ENCODE data around the gene YPEL2. TPM values are rescaled to one million over a fixed set of nuclear protein-coding genes. Genes with fewer than 3 reads are reported as not detected.
"Not testable (repeated sequence)": the region's sequence is repeated elsewhere in the genome, so short reads cannot be mapped to it uniquely, and the experiment has no call there.

The YPEL2 gene
- total RNA-seq, 2 experiments from 2014 or later: 9.4 to 13.2 TPM

DNA sequence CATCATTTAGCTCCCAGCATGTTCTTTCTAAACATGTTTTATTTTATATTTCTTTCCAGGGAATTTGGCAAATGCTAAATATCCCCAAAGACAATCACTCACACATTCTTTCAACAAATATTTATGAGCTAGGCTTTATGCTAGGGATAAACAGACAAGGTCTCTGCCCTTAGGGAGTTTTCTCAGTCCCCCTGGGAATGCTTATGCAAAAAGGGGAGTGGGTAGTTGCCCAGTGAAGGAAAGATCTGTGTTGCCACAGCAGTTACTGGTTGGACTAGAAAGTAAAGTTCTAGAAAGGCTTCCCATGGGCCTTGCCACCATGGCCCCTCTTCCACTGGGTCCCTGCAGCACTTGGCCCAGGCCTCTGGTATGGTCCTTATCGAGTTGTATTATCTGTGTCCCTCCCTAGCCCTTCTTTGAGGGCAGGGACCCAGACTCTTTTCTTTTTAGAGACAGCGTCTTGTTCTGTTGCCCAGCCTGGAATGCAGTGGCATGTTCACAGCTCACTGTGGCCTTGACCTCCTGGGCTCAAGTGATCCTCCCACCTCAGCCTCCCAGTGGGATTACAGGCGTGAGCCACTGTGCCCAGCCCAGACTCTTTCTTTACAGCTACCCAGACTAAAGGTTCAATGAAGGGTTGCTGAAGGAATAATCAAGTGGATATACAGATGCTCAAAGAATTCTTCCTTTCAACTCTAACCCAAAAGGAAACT is 78.0 kb downstream of the YPEL2 start:
- CTCF ChIA-PET: interaction anchor here (1.6 kb wide), 1 partner anchor 15 kb away, joined by 3 read pairs; no protein-coding TSS in a partner anchor
- peak overlapping the region; percentile 19 for H3K27ac Mint-ChIP-seq

GRCh38 chr17:59410049-59410437 is 78.6 kb downstream of the YPEL2 start:
- CTCF ChIA-PET: interaction anchor here (1.6 kb wide), 1 partner anchor 15 kb away, joined by 3 read pairs; no protein-coding TSS in a partner anchor
- Mint-ChIP-seq H3K36me3 (ENCODE audit: low read depth) (peaks cover 10% of the 10 kb centered on the region), H3K4me1 (peaks cover 13% of the 10 kb centered on the region), H3K27me3 (no peaks in the 10 kb centered on the region), H3K4me3 (no peak overlapping the region), H3K9me3 (peaks cover 10% of the 10 kb centered on the region), H3K27ac (no peak overlapping the region)
- POLR2A ChIA-PET: no interaction called here
- no peak for DNase-seq

More for the DNA sequence above, 78.0 kb downstream of the YPEL2 start:
- Mint-ChIP-seq H3K27me3 (no peaks in the 10 kb centered on the region), H3K36me3 (ENCODE audit: low read depth) (peaks cover 10% of the 10 kb centered on the region), H3K9me3 (peaks cover 10% of the 10 kb centered on the region), H3K4me1 (peaks cover 10% of the 10 kb centered on the region), H3K4me3 (no peak overlapping the region)
- POLR2A ChIA-PET: no interaction called here
- no peak for DNase-seq

DNA sequence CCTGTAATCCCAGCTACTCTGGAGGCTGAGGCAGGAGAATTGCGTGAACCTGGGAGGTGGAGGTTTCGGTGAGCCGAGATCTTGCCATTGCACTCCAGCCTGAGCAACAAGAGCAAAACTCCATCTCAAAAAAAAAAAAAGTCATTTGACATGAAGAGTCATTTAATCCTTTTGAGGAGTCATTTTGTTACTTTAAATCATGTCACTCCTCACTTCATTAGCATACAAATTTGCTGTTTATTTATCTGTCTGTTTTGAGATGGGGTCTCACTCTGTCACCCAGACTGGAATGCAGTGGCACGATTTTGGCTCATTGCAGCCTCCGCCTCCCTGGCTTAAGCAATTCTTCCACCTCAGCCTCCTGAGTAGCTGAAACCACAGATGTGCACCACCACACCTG is 81.0 kb downstream of the YPEL2 start:
- Mint-ChIP-seq H3K9me3 (peaks cover 10% of the 10 kb centered on the region), H3K4me1 (peaks cover 36% of the 10 kb centered on the region)
- DNase-seq; H3K4me3 Mint-ChIP-seq; H3K27ac Mint-ChIP-seq; H3K27me3 Mint-ChIP-seq; POLR2A ChIA-PET; H3K36me3 Mint-ChIP-seq (ENCODE audit: low read depth): not testable (repeated sequence)
- CTCF ChIA-PET: interaction anchor here (0.7 kb wide), 2 partner anchors 22 to 133 kb away, joined by 3 read pairs; no protein-coding TSS in a partner anchor

- no peaks in the 10 kb centered on the region for H3K27me3 Mint-ChIP-seq
- H3K27ac Mint-ChIP-seq: no peak overlapping the region
- no peak overlapping the region for H3K4me3 Mint-ChIP-seq
- peaks cover 10% of the 10 kb centered on the region for H3K9me3 Mint-ChIP-seq
- no peak for DNase-seq
- POLR2A ChIA-PET: no interaction called here
- CTCF ChIA-PET: interaction anchor here (0.7 kb wide), 1 partner anchor 134 kb away, joined by 3 read pairs; no protein-coding TSS in a partner anchor
- H3K4me1 Mint-ChIP-seq: peaks cover 38% of the 10 kb centered on the region
- H3K36me3 Mint-ChIP-seq (ENCODE audit: low read depth): peaks cover 10% of the 10 kb centered on the region
Measured at GRCh38 chr17:59413014-59413766, 81.7 kb downstream of the YPEL2 start.

DNA sequence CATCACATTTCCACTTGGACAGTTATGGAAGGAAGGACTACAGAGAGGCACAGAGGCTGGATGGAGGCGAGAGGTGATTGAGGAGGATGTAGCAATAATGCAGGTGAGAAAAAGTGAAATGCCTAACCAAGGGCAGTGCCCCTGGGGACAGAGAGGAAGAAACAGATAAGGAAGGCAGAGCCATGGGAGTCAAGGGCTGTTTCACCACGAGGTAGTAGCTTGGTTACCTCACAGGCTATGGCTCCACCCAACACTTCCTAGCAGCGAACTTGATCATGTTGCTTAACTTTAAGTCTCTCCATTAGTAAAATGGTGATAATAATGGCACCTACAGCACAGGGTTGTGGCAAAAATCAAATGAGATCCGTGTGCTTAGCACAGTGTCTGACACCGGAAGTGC is 83.9 kb downstream of the YPEL2 start:
- no peak overlapping the region for H3K27ac Mint-ChIP-seq
- peaks cover 5% of the 10 kb centered on the region for H3K36me3 Mint-ChIP-seq (ENCODE audit: low read depth)
- no peak overlapping the region for H3K4me3 Mint-ChIP-seq
- H3K9me3 Mint-ChIP-seq: peaks cover 5% of the 10 kb centered on the region
- no peaks in the 10 kb centered on the region for H3K27me3 Mint-ChIP-seq
- CTCF ChIA-PET: interaction anchor here (0.9 to 1.2 kb wide), 3 partner anchors 25 to 87 kb away, joined by 3 to 5 read pairs (median 3); no protein-coding TSS in a partner anchor
- peaks cover 38% of the 10 kb centered on the region for H3K4me1 Mint-ChIP-seq
- POLR2A ChIA-PET: interaction anchor here (0.6 kb wide), 1 partner anchor 40 kb away, joined by 3 read pairs; no protein-coding TSS in a partner anchor
- no peak for DNase-seq

- H3K27ac Mint-ChIP-seq: peak overlapping the region; percentile 1
- no peaks in the 10 kb centered on the region for H3K27me3 Mint-ChIP-seq
- DNase-seq: no peak
- H3K4me3 Mint-ChIP-seq: no peak overlapping the region
- ChIA-PET CTCF (interaction anchor here (0.6 to 1.2 kb wide), 3 partner anchors 24 to 53 kb away, joined by 3 to 5 read pairs (median 5); no protein-coding TSS in a partner anchor), POLR2A (no interaction called here)
- peaks cover 3% of the 10 kb centered on the region for H3K9me3 Mint-ChIP-seq
- H3K4me1 Mint-ChIP-seq: peaks cover 38% of the 10 kb centered on the region
- H3K36me3 Mint-ChIP-seq (ENCODE audit: low read depth): peaks cover 3% of the 10 kb centered on the region
Measured at GRCh38 chr17:59416184-59416583, 84.7 kb downstream of the YPEL2 start.

GRCh38 chr17:59417452-59417851 is 86.0 kb downstream of the YPEL2 start:
- Mint-ChIP-seq H3K27ac (peak overlapping the region; percentile 50), H3K27me3 (no peaks in the 10 kb centered on the region), H3K9me3 (no peaks in the 10 kb centered on the region), H3K4me1 (peaks cover 37% of the 10 kb centered on the region), H3K4me3 (no peak overlapping the region), H3K36me3 (ENCODE audit: low read depth) (no peaks in the 10 kb centered on the region)
- no peak for DNase-seq
- ChIA-PET CTCF (no interaction called here), POLR2A (no interaction called here)

DNA sequence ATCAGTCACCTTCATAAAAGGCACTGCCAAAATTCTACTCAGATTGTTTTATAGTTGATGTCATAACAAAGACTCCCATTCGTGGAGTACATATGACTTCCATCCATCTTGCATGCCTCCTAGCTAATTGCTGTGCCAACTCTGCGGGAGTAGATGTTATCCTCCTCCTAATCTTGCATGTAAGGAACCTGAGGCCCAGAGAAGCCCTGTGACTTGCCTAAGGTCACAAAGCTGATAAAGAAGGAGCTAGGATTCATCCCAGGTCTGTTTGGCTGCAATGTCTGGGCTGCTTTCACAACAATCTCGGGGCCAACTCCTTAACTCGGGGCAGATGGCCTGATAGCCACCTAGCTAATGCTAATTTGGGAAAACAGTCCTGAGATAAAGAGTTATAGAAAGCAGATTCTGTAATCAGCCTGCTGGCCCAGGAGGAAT is 87.3 kb downstream of the YPEL2 start:
- DNase-seq: no peak
- H3K4me1 Mint-ChIP-seq: peaks cover 27% of the 10 kb centered on the region
- H3K27me3 Mint-ChIP-seq: no peaks in the 10 kb centered on the region
- H3K36me3 Mint-ChIP-seq (ENCODE audit: low read depth): no peaks in the 10 kb centered on the region
- CTCF ChIA-PET: interaction anchor here (0.6 to 1.4 kb wide), 2 partner anchors 23 to 1207 kb away, joined by 3 read pairs; no protein-coding TSS in a partner anchor
- POLR2A ChIA-PET: no interaction called here
- no peaks in the 10 kb centered on the region for H3K9me3 Mint-ChIP-seq
- no peak overlapping the region for H3K27ac Mint-ChIP-seq
- no peak overlapping the region for H3K4me3 Mint-ChIP-seq

DNA sequence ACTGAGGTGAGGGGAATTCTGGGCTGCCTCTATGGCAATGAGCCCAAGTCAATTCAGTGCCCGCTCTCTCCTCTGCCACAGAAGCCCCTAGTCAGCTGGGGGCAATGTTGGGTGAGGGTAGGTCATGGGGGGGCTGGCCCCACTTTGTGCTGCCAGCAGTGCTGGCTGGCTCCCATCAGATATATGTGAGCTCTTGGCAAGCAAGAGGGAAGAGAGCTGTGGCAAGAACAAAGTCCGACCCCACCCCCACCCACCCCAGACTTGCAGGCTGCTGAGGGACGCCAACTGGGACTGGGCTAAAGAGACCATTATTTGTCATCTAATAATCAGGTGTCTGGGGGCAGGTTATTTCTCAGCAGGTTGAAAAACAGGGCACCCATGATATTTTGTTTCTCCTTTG is 89.4 kb downstream of the YPEL2 start:
- DNase-seq: no peak
- Mint-ChIP-seq H3K27ac (no peak overlapping the region), H3K4me3 (no peak overlapping the region), H3K9me3 (no peaks in the 10 kb centered on the region), H3K36me3 (ENCODE audit: low read depth) (no peaks in the 10 kb centered on the region), H3K27me3 (no peaks in the 10 kb centered on the region), H3K4me1 (peaks cover 16% of the 10 kb centered on the region)
- ChIA-PET POLR2A (no interaction called here), CTCF (no interaction called here)

- Mint-ChIP-seq H3K36me3 (ENCODE audit: low read depth) (no peaks in the 10 kb centered on the region), H3K27ac (no peak overlapping the region), H3K4me1 (peaks cover 10% of the 10 kb centered on the region), H3K9me3 (no peaks in the 10 kb centered on the region), H3K27me3 (no peaks in the 10 kb centered on the region), H3K4me3 (no peak overlapping the region)
- CTCF ChIA-PET: no interaction called here
- no peak for DNase-seq
- POLR2A ChIA-PET: no interaction called here
Measured at GRCh38 chr17:59421722-59422121, 90.3 kb downstream of the YPEL2 start.

GRCh38 chr17:59423137-59423724 is 91.8 kb downstream of the YPEL2 start:
- CTCF ChIA-PET: interaction anchor here (1.0 to 3.2 kb wide), 7 partner anchors 10 to 106 kb away, joined by 3 to 9 read pairs (median 5); no protein-coding TSS in a partner anchor
- Mint-ChIP-seq H3K4me3 (no peak overlapping the region), H3K36me3 (ENCODE audit: low read depth) (no peaks in the 10 kb centered on the region)

DNA sequence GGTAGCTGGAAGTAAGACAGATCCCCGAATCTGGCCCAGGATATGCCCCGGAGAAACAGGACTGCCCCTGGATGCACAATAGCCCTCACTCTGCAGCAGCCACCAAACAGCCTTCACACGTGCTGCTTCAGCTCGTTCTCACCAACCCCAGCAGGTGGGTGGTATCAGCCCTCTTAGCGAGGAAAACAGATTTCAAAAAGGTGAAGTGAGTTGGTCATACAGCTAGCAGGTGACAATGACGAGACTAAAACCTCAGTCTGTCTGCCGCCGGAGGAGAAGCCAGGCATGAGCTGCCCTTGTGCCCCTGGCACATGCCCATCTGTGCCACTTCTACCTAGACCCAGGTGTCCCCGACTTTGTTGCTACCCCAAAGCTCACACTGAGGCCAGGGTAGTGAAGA is 92.4 kb downstream of the YPEL2 start:
- H3K36me3 Mint-ChIP-seq (ENCODE audit: low read depth): no peaks in the 10 kb centered on the region
- H3K27ac Mint-ChIP-seq: no peak overlapping the region
- POLR2A ChIA-PET: interaction anchor here (0.9 kb wide), 1 partner anchor 38 kb away, joined by 3 read pairs; no protein-coding TSS in a partner anchor
- CTCF ChIA-PET: interaction anchor here (0.9 to 3.2 kb wide), 7 partner anchors 11 to 107 kb away, joined by 3 to 9 read pairs (median 5); no protein-coding TSS in a partner anchor
- no peaks in the 10 kb centered on the region for H3K9me3 Mint-ChIP-seq
- H3K4me3 Mint-ChIP-seq: no peak overlapping the region
- DNase-seq: no peak
- H3K4me1 Mint-ChIP-seq: peaks cover 12% of the 10 kb centered on the region
- H3K27me3 Mint-ChIP-seq: no peaks in the 10 kb centered on the region

More at GRCh38 chr17:59423137-59423724, 91.8 kb downstream of the YPEL2 start:
- Mint-ChIP-seq H3K4me1 (peaks cover 12% of the 10 kb centered on the region), H3K27ac (no peak overlapping the region), H3K27me3 (no peaks in the 10 kb centered on the region), H3K9me3 (no peaks in the 10 kb centered on the region)
- no peak for DNase-seq
- POLR2A ChIA-PET: no interaction called here
